CMK (cell line): Measurements from ENCODE around the gene SRBD1.

ENCODE experiments used
- DNase-seq: peaks from one replicate; pipeline ENCODE4 v3.0.0-alpha.2; 2010; ENCODE audit warnings: low read depth

SRBD1 gene

GRCh38 chr2:45551862-45552261 is 59.2 kb downstream of the SRBD1 start:
- no peak for DNase-seq

GRCh38 chr2:45545943-45546342 is 65.1 kb downstream of the SRBD1 start:
- DNase-seq: no peak

- no peak for DNase-seq
Observed at GRCh38 chr2:45543257-45543656, 67.8 kb downstream of the SRBD1 start.

GRCh38 chr2:45542013-45542412 is 69.1 kb downstream of the SRBD1 start:
- DNase-seq: no peak

GRCh38 chr2:45541450-45541849 is 69.6 kb downstream of the SRBD1 start:
- no peak for DNase-seq

GRCh38 chr2:45540942-45541341 is 70.1 kb downstream of the SRBD1 start:
- DNase-seq: no peak

- no peak for DNase-seq
Observed at GRCh38 chr2:45533771-45534170, 77.3 kb downstream of the SRBD1 start.

DNA sequence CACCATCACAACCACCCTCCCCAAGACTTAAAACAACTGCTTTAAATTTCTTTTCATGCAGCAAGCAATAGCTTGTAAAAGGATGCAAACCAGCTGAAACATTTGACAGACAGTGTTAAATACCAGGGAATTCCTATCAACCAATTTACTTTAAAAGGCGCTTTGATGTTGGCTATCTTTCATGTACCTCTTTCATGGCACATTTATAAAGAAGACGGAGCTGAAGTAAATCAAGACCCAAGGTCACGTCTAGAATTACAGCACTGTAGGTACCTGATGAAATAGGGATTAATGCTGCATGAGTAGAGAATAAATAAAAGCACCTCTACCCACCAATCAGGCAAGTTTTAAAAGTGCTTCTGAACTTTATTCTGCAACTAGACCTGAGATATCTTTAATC is 78.9 kb downstream of the SRBD1 start:
- no peak for DNase-seq

DNA sequence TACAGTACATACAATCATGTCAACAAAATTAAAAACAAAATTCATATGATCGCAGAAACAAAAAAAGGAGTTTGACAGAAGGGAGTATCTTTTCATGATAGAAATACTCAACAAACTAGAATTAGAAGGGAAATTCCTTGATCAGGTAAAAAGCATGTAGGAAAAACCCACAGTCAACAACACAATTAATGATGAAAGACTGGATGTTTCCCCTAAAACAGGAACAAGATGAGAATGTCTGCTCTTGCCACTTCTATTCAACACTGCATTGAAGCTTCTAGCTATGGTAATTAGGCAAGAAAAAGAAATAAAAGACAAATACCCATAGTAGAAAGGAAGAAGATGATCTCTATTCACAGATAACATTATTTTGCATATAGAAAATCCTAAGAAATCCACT is 87.1 kb downstream of the SRBD1 start:
- DNase-seq: no peak

DNA sequence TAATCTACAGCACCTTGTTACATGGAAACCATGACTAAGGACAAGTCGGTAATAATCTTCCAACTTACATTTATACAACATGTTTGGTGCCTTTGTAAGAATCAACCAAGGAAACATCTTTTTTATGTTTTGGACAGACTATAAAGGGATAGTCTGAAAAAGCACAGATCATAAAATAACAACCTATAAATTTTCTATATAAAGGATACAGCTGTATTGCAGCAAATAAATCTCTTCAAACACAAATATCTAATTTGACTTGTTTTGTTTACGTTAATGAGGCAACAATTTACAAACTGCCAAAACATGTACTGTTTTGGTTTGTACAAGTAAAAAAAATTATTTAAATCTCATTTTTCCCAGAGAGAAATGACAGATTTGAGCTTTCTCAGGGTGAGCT is 92.5 kb downstream of the SRBD1 start:
- DNase-seq: no peak

DNA sequence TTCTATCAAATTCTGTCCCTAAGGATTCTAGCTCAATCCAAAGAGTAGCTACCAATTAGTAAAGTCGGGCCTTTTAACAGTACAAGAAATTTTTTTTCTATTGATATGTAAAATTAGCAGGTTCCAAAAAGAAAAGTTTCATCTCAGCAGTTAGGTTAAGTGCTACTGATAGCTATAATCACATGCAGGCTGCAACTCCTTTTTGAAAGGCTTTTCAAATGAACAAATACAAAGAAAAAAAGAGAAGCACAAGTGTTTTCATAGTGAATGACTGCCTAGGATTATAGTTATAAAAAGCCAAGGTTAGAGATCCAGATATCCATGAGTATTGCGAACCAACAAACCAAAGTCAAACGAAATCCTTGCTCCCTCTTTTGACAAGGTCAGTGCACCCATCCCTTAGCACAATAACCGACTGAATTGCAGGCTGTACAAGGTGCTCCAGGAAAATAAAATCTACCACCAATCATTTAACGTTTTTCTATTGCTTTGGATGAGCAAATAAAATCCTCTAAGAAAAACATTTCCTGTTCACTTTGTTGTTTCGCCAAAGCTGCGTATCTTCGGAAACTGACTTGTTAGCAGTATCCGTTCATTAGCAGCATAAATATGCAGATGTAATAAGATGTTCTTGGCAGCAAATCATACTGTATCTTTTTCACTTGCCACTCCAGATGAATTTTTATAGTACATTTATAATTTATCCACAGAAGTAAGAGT is 100.2 kb downstream of the SRBD1 start:
- no peak for DNase-seq

- DNase-seq: no peak
Observed at GRCh38 chr2:45506756-45507155, 104.3 kb downstream of the SRBD1 start.

DNA sequence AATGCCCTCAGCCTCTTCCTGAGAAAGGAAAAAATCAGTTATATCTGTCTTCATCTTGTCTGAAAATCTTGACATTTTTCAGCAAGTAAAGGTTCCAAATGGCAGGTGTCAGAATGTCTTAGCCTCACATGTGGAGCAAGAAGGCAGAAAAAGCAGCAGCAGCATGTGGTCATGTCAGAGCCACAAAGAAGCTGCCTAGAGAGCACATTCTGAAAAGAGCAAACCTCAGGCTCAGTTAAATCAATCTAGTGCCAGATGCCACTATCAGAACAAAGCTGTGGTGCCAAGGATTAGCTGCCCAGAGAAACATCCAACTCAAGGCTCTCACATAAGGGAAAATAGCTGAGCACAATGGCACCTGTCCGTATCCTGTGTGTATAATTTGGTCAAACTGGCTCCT is 105.9 kb downstream of the SRBD1 start:
- no peak for DNase-seq

- no peak for DNase-seq
Observed at GRCh38 chr2:45498661-45499550, 112.2 kb downstream of the SRBD1 start.

GRCh38 chr2:45497355-45497754 is 113.7 kb downstream of the SRBD1 start:
- DNase-seq: no peak

GRCh38 chr2:45496869-45497268 is 114.2 kb downstream of the SRBD1 start:
- no peak for DNase-seq

GRCh38 chr2:45494978-45495293 is 116.1 kb downstream of the SRBD1 start:
- DNase-seq: no peak

DNA sequence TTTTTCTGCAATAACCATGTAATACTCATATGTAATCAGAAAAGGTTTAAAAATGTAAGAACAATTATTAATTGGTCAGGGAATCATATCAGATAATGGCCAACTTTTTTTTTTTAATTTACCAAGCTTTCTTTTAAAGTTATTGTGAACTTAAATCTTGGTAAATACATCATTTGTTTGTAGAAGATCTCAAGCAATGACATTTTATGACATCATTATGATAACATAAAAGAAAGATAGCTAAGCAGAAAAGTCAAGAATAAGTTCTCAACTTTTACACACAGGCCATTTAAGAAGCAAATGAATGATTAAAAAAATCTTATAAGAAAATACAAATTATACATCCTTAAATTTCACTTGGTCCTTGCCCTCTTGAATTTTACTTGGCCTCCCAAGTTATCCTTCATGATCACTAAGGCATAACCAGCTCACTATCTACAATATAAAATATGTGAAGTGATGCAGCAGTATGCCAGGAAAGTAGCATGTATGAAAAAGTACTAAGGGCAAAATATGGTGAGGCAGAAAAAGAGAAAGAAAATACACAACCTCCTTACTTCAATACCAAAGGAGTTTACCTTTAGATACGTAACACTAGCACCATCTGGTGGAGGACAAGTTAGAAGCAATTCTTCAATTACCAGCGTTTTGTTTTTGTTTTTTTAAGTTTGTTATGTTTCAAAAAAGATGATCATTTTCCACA is 116.6 kb downstream of the SRBD1 start:
- DNase-seq: peak; percentile 7

DNA sequence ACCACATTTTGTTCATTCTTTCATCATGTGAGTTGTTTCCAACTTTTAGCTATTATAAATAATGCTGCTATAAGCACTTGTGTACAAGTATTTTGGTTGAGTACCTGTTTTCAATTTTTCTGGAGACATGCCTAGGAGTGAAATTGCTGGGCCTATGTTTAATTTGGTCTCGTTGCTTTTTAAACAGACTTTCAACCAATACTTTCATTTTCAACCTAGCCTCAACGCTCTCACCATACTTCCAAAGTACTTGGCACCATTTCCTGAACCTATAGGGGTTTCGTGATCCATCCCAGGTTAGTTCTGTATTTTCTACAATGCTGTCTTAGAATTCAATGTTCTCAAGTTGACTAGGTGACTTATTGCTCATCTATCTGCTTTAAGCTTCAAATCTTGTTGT is 126.1 kb downstream of the SRBD1 start:
- DNase-seq: no peak

GRCh38 chr2:45483997-45484396 is 127.1 kb downstream of the SRBD1 start:
- no peak for DNase-seq

- DNase-seq: no peak
Observed at GRCh38 chr2:45477546-45477945, 133.5 kb downstream of the SRBD1 start.

- DNase-seq: no peak
Observed at GRCh38 chr2:45470531-45470930, 140.5 kb downstream of the SRBD1 start.
